Suppressor macrophage treated with lipopolysaccharide for 4 hours (primary cell): ENCODE data around the gene METRNL.
"Not testable (repeated sequence)": the region's sequence is repeated elsewhere in the genome, so short reads cannot be mapped to it uniquely, and the experiment has no call there.

ENCODE experiments used
- DNase-seq: peaks from one replicate; pipeline ENCODE4 v3.0.0-alpha.2; 2020

Gene METRNL

DNA sequence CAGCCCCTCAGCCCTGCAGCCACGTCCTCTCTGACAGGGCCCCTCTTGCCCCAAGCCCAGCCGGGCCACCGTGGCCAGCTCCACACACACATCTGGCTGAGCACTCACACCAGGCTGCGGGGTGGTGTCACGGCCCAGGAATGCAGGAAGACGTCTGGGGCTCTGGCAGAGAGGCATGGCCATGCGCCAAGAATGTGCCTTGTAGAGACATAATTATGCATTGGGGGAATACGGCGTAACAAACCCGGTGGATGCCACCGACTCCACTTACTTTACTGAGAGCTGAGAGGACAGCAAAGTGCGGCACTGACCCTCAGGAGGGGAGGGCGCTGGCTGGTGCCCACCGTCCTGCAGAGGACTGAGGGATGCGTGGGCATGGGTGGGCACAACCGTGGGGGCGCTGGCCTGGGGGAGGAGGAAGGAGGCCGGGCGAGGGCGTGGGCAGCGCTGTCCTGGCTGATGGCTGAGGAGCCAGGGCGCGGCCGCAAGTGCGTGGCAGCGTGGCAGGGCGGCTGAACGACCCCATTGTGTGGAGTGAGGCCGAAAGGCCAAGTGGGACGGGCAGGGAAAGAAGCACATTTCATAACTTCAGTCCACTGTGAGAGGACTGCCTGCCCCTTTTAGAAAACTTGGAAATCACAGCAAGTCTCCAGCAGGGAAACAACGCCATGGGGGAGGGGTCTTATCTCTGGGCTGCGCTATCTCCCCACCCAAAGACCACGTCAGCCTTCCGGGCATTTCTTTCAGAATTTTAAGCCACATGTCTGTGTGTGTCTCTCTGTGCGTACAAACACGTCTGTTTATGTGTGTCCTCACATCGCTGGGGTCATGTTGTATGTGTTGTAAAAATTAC, 30.6 kb downstream of the METRNL start:
- no peak for DNase-seq

GRCh38 chr17:83110735-83111134, 31.3 kb downstream of the METRNL start:
- DNase-seq, result no peak

DNA sequence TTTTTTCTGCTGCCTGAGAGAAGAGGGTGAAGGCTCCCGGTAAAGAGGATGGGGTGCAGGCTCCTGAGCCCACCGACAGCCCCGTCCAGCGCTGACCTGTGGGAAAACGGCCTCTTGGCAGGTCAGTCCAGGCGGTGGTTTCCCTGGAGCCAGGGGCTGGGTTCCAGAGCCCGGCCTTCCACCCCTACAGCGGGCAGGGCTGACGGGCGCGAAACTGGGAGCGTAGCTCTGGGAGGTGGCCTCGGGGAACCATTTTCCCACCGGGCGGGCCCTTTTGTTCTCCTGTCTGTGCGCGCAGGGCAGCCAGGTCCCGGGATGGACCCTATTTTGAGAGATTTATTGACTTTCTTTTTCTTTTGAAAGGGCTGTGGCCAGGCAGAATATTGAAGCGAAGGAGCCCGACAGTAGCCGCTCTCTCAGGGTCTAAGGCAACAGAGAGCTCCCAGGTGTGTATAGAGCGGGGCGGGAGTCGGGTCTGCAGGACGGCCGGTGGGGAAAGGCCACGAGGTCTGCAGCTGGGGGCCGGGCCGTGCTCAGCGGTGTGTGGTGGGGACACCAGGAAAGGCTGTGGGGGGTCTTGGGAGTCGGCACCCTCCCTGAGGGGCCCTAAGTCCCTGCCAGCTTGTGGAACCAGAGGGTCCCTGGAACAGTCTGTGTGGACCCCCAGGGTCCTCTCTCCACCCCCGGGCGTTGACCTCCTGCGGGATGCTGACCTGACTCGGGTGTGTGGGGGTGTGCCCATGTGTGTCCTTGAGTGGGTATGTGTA, 32.3 kb downstream of the METRNL start:
- DNase-seq, result no peak

- DNase-seq, result no peak
Observed at GRCh38 chr17:83113381-83113780, 34.0 kb downstream of the METRNL start.

DNA sequence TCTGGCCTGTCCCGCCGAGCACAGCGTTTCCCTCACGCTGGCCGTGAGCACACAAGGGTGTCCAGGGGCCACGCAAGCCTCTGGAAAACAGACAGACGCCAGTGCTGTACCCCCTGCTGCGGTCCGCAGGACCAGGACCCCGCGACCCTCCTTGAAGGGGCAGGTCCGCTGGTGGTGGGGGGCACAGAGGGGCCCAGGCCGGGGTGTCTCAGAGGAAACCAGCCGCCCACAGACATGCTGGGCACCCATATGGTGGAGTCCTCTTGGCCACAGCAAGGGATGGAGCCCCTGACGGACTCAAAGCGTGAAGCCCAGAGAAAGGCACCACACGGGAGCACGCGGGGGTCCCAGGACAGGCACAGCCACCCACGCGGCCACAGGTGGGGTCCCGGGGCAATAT, 34.4 kb downstream of the METRNL start:
- DNase-seq, result no peak

DNA sequence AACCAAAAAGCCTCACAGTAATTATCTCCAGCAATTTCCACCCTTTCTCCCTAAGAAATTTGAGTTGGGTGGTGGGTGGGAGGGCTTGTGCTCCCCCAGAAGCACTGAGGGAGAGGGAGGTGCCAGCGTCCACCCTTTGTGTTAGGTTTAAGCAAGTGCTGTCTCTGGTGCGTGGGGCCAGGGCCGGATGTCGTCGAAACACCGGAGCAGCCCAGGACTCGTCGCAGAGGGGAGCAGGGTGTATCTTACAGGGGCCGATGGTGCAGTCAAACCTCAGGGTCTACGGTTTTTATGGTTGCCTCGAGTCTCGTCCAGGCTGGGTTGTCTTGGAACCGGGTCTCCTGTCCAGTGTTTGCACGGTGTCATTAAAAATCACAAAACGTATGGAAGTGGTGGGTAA, 35.3 kb downstream of the METRNL start:
- no peak for DNase-seq

GRCh38 chr17:83115202-83115651, 35.8 kb downstream of the METRNL start:
- DNase-seq, result no peak

GRCh38 chr17:83115832-83116231, 36.4 kb downstream of the METRNL start:
- DNase-seq, result no peak

GRCh38 chr17:83116311-83116771, 36.9 kb downstream of the METRNL start:
- no peak for DNase-seq

GRCh38 chr17:83116783-83117555, 37.6 kb downstream of the METRNL start:
- DNase-seq, result no peak

- DNase-seq, result no peak
Observed at GRCh38 chr17:83117583-83117982, 38.2 kb downstream of the METRNL start.

DNA sequence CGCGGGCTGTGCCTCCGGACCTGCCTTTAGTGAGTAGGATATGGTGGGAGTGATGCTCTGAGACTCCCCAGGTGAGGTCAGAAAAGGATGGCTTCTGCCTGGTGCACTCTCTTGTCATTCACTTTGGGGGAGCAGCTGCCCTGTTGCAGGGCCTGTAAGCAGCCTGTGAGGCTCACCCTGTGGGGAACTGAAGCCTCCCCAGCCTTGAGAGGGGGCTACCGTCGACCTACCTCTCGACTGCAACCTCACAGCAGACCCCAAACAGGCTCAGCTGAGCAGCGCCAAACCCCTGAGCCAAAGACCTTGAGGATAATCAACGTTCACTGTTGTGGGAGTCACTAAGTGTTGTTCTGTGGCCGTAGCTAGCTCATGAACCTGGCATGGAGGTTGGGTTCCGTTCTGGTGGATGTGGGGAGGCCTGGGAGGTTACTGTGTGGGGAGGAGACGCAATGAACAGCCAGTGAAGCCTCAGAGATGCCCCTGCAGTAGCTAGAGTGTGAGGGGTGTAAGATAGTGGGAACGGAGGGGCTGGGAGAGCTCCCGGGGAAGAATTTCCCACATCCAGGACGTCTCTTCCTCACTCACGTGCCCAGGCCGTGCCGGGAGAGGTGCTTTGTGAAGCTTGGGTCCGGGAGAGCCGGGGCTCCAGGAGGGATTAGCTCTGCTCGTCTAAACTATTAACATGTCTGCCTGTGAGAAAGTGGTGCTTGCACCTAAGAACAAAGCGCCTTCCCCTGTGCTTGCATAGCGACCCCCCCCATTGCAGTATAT, 38.8 kb downstream of the METRNL start:
- DNase-seq, result no peak

- DNase-seq, result no peak
Observed at GRCh38 chr17:83119987-83120864, 40.8 kb downstream of the METRNL start.

- not testable (repeated sequence) for DNase-seq
Observed at GRCh38 chr17:83121473-83121872, 42.1 kb downstream of the METRNL start.

DNA sequence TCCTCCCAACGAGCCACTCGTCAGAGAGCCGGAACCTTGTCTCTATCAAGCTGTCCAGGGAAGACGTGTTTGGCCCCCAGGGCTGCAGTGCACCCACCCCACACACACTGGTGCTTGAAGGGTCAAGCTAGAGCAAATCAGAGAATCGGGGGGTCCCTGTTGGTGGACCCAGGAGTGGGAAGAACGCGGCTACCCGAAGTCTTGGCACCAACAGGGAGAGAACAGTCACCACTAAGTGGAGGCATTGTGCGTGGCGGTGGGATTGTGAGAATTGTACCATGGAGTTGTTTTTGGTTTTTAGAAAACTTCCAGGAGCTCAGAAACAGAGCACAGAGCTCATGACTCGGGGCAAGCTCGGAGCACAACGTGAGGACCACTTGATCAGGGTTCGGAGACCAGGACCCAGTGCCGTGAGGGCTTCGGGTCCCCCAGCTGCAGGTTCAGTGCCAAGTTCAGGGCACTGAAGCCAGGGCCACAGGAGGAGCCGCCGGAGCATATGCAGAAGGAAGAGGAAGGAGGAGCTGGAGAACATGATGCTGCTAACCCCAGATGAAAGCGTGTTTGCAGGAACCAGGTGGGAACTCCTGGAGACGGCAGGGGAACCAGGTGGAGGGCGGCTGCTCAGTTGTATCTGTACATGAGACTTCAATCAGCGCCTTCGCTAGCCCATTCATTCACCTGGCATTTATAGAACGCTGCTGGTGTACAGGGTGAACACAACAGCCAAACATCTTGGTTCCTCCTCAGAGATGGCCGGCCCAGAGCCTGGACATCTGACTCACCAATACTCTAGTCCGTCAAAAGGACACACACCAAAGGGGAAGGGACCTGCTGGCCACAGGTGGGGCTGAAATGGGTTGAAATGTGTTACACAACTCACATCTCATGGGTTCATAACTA, 42.8 kb downstream of the METRNL start:
- DNase-seq, result no peak

DNA sequence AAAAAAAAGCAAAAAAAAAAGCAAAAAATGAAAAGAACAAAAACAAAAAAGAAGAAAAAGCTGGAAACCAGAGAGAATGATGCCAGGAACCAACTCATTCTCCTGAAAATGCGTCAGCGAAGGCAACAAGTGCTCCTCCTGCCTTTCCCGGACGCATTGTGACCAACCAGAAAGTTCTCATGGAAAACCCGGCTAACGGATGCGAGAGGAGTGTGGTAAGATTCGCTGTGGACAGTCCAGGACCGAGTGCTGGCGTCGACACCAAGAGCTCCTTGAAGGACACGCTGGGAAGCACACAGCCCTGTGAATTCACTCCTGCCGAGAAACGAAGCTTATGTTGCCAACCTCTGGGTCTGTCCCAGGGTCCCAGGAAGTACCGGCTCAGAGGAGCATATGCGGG, 43.4 kb downstream of the METRNL start:
- DNase-seq, result no peak

- no peak for DNase-seq
Observed at GRCh38 chr17:83123896-83124801, 44.7 kb downstream of the METRNL start.

DNA sequence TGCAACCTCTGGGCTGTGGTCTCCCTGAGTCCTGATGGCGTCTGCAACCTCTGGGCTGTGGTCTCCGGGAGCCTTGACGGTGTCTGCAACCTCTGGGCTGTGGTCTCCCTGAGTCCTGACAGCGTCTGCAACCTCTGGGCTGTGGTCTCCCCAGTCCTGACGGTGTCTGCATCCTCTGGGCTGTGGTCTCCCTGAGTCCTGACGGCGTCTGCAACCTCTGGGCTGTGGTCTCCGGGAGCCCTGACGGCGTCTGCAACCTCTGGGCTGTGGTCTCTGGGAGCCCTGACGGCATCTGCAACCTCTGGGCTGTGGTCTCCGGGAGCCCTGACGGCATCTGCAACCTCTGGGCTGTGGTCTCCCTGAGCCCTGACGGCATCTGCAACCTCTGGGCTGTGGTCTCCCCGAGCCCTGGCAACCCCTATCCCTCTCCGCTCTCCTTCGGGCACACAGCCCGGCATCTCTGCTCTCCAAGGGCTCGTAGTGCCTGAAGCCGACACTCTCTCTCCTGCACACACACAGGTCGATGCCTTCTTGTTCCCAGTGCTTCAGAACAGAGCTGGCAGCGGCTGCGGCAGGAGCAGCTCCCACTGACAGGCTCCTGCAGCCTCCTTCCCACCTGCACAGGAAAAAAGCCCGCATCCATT, 45.6 kb downstream of the METRNL start:
- no peak for DNase-seq
